ENCODE data around the gene PLEKHG5.

GRCh38 chr1:6467224-6467623 is 24.2 kb downstream of the PLEKHG5 start:
- TF ChIP-seq CTCF (conservative IDR thresholded peaks at IDR 0.05; ENCODE audit: low read depth, low read length): no peak
- TF ChIP-seq EZH2 (IDR thresholded peaks at IDR 0.05; ENCODE audit: borderline replicate concordance, low read depth, low read length, poor library complexity, severe bottlenecking): no peak
